Endometrium (tissue), 2 donors: ENCODE data around the gene ISOC2.

Source experiments
- FAIRE-seq: peaks from 2 replicates; lab custom pipeline; 2012; peaks lifted over from hg19 to GRCh38; lab: Jason Lieb, UNC
- donor health status: control.
- donor health status: control.

ISOC2 gene

DNA sequence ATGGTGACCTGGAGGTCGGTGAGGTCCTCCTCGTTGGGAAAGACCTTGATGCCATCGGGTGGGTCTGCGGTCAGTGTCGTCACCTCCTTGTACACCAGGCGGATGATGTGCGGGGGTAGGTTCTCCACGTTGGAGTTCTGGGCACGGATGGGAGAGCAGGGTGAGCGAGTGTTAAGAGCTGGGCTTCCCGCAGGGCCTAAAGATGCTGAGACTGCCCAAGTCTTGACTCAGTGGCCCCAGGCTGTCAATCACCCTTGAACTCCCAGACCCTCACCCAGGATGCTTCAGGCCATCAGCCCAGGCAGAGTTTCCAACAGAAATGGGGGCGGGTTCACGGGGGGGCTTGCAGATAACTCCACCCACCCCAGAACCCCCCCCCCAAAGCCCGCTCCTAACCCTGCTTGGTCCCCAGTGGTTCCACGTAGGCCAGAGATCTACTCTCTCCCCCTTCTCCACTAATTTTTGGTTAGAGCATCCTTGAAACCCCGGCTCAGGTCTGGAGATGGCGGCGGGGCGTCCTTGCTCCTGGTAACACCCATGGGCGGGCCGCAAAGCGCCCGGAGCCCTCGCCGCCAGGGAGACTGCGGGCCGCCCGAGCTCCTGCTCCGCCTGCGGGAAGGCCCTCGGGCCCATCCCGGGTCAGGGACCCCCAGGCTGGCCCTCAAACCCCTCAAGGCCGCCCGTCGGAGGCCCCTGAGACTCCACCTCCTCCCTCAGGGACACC, 54.5 kb downstream of the ISOC2 start:
- no peak for FAIRE-seq

DNA sequence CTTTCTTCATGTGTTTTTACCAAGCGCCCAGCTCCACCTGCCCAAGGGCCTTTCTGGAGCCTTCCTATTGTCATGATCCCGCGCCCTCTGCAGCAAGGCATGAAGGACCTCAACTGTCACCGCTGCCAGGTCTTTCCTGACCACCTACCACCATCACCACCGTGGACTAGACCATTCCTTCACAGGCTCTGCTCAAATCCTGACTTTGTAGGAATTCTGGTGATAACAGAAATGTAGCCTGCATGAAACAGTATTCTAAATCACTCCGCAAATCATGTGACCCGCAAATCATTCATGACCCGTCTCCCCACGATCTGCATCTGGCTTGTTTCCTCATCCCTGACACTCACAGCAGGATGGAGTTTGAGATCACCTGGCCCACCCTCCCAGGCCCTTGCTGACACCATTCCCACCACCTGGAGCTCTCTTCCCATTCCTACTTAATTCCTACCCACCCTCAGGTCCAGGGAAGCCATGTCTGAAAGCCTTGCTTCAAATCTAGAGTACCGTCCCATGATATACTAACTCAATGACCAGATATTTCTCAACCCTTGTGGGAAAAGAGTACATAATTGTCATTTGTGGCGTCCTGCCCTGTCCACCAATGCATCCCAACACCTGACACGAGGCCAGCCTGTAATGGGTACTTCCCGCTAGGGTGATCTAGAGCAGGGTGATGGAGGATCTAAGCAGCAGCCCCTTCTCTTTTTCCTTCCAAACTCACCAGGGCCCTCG, 55.2 kb downstream of the ISOC2 start:
- no peak for FAIRE-seq

DNA sequence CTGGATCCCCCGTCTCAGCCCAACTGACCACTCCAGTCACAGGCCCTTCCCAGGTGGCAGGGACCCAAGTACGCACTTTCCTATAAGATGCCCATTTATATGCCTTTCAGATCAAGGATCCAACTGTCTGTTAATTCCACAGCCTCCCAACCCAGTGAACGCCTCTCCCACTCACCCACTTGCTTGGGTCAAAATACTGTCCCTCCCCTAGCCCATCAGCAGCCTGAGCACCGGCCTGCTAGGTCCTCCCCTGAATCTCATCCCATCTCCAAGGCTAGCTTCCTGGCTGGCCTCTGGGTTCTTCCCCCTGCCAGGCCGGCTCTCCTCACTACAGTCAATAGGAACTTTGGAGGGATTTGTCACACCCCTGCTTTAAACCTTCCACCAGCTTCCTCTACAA, 55.8 kb downstream of the ISOC2 start:
- no peak for FAIRE-seq
